HTR-8/SVneo (cell line): Measurements from ENCODE around the gene PTPN7.
"Not testable (repeated sequence)": the region's sequence is repeated elsewhere in the genome, so short reads cannot be mapped to it uniquely, and the experiment has no call there.

Experiments
- DNase-seq: peaks from one replicate; pipeline ENCODE4 v3.0.0; 2011; ENCODE audit warnings: low spot score, mixed read lengths; ENCODE audit not compliant: insufficient read length
- FAIRE-seq: peaks from 2 replicates; lab custom pipeline; 2011; peaks lifted over from hg19 to GRCh38; lab: Jason Lieb, UNC

The PTPN7 gene

DNA sequence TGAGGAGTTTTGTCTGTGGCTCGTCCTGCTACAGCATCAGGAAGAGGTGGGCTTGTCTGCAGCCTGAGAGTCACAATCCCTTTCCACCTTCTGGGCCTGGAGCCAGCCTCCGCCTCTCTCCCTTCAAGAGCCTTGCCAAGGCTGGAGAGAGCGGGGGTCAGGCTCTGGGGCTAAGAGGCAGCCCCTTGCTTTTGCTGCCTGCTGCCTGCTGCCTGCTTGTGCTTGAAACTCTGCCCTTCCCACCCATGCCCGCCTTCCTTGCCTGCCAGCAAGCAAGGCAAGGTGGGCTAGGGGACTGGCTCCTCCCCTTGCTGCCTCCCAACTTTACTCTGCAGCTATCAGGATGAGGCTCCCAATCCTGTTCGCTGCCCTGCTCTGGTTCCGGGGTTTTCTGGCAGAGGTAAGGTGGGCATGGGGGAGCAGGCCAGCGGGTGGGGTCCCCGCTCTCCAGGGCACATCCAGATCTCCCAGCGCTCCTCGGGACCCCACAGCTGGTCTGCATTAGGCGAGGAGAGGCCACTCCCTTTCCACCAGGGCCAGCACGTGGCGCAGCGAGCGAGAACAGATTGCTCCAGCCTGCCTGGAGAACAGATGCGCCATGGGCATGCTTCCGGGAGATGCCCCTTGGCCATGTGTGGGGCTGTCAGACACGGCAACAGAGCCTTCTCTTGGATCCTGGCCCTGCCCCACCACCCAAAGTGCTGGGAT lies 7.5 kb upstream of the PTPN7 start:
- FAIRE-seq: no peak
- no peak for DNase-seq

DNA sequence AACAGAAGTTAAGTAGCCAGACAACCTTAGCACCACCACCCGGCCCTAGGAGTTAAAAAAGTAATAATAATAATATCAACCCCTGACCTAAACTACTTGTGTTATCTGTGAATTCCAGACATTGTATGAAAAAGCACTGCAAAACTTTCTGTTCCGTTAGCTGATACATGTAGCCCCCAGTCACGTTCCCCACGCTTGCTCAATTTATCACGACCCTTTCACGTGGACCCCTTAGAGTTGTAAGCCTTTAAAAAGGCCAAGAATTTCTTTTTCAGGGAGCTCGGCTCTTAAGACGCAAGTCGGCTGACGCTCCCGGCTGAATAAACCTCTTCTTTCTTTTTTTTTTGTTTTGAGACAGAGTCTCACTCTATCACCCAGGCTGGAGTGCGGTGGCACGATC lies 6.7 kb upstream of the PTPN7 start:
- not testable (repeated sequence) for FAIRE-seq, DNase-seq

DNA sequence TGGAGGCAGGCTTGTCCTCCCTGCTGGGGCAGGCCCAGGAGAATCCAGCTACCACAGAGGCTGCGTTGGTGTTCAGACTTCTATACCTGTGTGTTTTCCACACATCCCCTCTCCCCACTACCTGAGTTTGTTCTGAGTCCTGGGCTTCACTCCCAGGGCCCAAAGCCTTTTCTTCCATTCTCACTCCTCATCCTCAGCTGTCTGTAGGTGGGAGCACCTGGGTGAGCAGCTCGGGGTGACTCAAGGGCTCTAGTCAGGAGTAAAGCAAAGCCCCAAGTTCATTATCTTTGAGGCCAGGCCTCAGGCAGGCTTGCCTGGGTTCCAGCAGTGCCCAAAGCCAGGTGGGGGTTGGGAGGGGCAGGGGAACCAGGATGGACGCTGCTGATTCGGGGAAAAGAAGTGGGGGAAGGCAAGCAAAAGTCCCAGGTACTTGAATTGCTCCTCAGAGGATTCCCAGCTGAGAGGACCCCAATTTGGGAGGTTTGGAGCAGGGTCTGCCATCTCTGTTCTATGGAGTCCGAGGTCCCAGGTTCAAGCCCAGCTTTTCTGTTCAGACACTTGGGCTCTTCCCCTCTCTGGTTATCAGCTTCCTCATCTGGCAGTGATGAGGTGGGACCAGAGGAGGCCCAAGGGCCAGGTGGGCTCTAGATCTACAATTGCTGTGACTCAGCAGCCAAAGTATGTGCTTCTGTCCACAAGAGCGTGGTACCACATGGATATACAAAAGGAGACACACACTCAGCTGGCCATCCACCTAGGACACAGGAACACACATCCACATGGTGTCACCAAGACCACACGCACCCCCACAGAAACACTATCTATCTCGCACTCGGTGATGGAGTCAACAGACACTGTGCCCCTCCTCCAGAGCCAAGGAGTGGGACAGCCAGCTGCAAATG lies 5.8 kb upstream of the PTPN7 start:
- FAIRE-seq (no peak), DNase-seq (no peak)

DNA sequence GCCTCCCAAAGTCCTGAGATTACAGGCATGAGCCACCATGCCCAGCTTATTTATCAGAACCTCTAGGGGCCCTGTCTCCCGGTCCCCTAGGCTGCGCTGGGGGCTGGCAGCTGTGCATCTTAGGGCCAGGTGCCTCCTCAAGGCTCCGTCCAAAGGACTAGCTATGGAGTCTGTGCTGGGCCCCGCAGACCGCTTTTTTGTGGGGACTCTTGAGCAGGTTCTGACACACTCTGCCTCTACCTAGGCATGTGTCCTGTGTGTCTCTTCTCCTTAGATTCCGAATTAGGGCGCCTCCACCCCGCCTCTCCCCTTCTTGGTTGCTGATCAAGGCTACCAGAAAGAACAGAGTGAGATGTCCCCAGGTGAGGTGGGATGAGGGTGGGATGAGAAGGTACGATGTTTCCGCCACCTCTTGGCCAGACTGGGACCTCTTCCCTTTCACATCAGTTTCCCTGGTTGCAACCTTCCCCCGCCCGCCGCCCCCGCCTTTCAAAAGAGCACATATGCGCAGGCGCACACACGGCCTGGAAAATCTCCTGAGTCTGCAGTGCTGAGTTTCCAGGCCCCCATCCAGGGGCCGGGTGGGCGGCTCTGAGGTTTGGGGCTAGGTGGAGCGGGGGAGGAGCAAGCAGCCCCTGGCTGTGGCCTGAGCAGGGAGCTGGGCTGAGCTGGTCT lies 5.0 kb upstream of the PTPN7 start:
- no peak for FAIRE-seq

DNA sequence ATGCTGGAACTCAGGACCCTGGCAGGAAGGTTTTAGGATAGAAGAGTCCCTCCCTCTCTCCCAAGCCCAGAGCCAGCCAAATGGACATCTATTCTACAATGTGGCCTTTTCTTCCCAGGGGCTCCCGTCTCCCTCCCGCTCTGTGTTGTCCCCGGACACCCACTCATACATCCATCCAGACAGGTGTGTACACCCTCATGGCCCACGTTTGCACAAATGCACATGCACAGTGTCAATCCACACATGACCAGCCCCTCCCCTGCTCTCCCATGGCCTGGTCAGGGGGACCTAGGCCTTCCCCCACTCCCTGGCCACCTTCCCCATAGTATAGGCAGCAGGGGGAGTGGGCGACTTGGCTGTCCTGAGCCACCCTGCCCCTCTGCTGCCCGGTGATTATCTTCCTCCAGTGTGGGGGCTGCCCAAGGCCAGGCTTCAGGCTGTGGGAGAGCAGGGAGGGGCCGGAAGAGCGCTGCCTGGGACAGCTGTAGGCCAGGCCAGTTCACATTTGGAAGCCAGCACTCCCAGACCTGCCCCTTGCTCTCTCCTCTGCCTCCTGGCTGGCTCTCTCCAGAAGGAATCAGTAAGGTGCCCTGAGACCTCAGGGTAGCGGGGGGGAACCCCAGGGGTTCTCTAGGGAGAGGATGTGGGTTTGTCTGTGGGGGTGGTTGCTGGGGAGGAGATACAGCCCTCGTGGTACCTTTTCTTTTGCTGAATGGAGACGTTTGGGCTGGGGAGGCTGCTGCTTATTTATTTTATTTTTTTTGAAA lies 4.1 kb upstream of the PTPN7 start:
- DNase-seq (no peak), FAIRE-seq (no peak)

More for the DNA sequence above, 5.0 kb upstream of the PTPN7 start:
- DNase-seq: no peak

DNA sequence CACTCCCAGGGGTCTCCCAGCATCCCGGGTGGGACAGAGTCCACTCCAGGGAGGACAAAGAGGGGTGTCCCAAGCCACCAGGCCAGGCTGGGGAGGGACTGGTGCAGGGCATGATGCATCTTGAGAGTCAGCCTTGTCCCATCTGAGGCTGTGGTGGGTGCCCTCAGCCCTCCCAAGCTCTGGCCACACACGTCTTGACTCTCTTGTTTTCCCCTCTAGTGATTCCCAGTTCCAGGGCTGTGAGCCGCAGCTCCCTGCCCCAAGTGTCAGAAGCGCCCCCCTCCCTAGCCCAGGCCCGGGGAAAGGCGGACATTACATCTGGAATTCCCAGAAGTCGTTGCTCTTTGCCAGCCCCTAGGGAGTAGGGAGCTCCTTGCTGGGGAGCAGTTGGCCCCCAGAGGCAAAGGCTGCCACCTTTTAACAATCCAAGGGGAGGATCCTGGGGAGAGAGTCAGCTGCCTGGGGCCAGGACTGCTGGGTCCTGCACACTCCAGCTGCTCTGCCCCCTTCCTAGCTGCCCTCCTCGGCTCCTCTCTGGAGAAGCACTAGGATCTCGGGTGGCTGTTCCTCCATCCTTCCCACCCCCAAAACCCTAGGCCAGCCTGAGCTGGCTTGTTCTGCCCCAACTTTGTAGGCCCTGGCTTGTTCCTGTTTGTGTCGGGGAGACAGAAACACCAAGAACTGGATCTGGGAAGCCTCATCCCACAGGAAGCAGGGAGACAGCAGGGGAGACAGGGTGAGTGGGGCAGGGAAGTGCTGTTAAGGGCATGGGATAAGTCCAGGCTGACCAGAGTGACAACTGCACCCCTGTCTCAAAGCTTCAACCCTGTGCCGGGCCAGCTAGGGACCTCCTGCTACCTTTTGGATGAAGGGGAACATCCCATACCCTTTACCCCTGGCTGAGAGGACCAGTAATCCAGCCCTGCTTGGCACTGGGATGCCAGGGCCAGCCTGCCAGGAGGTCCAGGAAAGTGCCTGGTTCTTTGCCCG lies 3.2 kb upstream of the PTPN7 start:
- FAIRE-seq: no peak
- no peak for DNase-seq

DNA sequence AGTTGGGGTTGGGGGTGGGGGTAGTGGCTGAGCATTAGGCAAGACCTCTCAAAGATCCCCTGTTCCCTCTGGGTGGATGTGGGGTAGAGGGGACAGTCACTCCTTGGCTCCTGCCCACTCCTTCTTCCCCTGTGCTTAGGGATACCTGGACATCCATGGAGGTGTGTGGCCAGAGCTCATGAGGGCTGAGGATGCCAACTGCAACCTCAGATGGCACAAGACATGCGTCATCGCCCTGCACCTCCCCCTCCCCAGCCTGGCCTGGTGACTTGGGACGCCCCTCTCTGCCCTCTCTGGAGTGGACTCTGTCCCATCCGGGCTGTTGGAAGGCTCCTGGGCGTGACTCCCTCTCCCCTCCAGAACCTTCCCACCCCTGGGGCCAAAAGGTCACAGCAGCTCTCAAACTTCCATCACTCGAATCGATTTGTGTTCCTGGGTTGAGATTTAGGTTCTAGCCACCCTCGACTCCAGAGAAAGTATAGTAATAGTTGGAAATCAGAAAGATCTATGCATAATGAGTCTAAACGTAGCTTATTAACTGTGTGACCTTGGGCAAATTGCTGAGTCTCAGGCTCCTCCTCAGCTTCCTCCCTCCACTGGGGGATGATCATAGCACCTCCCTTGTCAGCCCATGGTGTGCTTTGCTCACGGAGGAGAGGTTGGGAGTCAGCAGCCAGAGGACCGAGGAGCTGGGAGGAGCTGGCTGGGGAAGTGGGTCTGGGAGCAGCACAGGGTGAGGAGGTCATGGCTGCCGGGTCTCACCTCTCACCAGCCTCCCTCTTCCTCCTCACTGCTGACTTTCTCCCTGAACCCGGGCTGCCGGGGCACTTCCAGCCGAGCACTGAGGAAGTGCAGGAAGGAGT lies 2.2 kb upstream of the PTPN7 start:
- FAIRE-seq: no peak
- no peak for DNase-seq

DNA sequence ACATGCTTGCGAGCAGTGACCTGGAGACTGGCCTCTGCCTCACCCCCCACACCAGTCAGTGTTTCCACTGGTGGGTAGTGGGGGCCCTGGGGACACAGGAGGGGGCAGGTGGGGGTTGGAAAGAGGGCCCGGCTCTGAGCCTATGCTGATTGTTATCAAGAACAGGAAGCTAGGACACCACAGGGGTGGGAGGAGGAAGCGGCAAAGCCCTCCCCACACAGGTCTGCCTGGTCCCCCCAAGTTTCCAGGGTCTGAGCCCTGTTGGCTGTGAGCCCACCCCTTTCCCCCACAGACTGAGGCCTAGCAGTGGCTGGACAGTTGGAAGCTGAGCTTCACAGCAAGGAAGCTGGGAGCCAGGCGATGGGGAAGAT lies 1.6 kb upstream of the PTPN7 start:
- FAIRE-seq (no peak), DNase-seq (no peak)

DNA sequence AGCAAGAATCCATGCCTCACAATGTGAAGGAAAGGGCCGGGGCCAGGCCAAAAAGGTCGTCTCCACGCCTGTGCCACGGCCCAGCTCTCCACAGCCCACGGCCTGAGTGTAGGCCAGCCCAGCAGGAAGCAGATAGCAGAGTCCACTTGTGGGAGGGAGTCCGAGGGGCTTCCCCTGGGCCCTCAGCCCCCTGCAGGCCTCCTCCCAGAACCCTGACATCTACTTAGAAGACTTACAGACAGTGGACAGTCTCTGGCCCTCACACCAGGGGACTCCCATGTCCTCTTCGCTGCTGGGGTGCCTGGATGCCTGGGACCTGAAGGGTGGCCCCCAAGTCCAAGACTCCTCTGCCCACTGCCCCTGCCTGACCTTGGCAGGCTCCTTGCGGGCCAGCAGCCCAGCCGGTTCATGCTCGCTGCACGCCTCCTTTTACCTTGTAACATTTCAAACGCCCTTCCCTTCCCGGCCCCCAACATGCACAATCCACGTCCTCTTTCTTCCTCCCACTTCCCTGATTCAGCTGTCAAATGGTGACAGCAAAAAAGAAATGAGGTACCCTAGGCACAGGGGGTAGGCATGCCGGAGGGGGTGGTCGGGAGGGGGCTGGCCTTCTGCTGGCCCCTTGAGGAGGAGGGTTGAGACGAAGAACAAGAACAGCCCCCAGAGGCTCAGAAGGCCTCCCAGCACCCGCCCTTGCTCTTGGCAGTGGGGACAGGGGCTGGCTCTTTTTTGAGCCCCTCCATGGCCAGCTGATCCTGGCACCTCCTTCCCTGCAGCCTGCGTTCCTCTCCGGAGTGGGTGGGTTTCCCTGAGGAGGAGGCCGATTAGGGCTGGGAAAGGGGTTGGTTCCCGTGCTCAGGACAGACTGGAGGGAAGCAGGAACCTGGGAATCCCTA lies 997 bp upstream of the PTPN7 start:
- no peak for DNase-seq
- no peak for FAIRE-seq

DNA sequence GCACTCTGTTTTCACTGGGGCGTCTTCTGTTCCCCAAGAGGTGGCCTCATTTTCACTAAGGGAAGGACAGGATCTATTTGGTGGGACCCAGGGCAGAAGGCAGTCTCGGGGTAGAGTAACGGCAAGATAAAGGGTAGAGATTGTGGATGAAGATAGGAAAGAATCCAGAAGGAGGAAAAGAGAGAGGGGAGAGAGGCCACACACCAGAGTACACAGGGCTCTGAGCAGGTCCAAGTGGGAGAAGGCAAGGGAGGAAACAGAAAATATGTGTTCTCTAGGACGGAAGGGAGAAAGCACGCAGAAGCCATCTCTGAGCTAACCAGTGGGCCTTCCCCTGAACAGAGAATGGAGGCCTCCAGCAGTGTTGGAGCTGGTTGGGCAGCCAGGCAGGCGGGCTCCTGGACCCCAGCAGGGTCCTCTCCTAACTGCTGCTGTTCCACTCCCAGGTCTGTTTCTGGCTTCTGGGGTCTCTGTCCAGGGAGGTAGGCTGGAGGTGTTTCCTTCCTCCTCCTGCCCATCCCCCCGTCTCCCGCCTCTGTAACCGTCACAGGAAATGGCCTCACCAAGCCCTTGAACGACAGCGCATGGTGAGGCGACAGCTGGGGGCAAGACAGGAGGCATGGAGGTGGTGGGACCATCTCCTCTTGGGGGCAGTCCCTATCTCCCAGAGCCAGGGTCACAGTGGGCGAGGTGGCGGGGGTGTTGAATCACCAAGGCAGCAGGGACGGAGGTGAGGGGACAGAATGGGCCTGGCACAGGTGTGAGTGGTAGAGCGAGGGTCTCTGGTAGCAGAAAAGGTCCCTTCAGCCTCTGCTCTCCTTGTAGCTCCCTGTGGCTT lies 649 bp downstream of the PTPN7 start:
- DNase-seq (no peak), FAIRE-seq (no peak)

DNA sequence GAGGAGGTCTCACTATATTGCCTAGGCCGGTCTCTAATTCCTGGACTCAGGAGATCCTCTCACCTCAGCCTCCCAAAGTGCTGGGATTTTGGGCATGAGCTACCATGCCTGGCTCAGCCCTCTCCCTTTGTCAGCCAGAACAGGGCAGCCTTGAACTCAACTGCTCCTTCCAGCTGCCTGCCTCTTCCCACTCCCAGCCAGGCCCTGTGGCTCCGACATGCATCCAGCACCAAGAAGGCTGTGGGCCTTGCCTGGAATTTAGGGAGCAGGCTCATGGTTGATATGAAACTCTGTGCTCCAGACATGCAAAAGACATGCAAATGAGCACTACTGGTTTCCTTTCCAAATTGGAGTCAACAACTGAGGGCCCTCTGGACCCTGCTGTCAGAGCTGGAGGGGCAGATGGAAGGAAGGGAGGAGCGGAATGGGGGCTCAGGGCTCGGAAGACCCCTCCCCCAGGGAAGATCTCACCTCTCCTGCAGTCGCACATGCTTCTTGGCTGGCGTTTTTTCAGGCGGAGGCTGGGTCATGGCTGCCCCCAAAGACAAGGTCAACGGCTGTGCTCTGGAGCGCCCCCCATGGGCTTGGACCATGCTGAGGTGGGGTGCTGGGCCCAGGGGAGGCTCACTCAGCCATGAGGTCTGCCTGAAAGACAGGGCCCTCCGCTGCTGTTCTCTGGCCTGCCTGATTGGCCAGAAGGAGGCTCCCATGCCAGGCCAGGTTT lies 1.4 kb downstream of the PTPN7 start:
- no peak for DNase-seq

DNA sequence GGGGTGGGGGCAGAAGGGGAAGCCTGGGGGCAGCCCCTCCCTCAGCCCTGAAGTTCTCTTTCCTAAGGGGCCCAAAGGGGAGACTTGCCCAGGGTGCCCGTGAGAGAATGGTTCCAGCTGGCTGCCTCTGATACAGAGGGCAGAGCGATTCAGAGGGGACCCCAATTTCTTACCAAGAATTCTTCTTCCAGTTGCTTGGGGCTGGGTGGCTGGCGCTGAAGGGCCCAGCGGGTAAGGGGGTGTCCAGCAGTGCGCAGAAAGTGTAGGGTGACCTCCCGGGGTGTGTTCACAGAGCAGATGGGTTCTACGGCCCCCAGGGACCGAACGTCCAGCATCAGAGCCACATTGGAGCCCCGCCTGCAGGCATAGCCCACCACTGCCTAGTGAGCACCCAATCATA lies 2.5 kb downstream of the PTPN7 start:
- FAIRE-seq (no peak), DNase-seq (no peak)

More for the DNA sequence above, 1.4 kb downstream of the PTPN7 start:
- FAIRE-seq: no peak

DNA sequence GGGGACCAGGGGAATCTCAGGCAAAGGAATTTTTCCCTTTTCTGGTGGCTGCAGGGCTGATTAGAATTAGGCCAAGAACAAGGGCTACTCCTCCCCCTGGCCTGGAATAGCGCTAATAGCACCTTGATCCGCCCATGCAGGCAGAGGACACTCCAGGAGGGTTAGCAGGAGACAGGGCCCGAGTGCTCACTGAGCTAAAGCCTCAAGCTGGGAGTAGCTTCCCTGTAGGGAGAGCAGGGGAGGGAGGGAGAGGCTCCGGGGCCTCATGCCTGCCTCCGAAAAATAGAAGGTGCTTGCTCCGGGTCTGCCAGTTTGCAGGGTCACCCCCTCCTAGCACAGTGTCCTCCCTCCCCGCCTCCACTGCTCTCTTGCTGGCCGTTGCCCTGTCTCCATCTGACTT lies 3.8 kb downstream of the PTPN7 start:
- no peak for DNase-seq
- no peak for FAIRE-seq

DNA sequence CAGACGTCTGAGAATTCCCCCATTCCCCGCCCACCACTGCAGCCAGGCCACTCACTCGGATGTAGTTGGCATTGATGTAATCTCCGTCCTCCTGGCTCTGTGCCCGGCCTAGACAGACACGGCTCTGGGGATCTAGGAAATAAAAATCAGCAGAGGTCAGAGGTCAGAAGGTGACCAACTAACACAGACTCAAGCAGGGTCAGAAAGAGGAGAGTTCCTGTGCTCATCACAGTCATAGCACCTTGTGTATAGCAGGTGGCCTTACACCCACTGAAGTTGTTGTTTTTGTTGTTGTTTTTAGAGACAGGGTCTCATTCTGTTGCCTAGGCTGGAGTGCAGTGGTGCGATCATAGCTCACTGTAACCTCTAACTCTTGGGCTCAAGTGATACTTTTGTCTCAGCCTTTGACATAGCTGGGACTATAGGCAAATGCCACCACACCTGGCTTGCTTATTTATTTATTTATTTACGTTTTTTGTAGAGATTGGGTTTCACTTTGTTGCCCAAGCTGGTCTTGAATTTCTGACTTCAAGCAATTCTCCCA lies 4.9 kb downstream of the PTPN7 start:
- DNase-seq: peak; percentile 53
- no peak for FAIRE-seq

DNA sequence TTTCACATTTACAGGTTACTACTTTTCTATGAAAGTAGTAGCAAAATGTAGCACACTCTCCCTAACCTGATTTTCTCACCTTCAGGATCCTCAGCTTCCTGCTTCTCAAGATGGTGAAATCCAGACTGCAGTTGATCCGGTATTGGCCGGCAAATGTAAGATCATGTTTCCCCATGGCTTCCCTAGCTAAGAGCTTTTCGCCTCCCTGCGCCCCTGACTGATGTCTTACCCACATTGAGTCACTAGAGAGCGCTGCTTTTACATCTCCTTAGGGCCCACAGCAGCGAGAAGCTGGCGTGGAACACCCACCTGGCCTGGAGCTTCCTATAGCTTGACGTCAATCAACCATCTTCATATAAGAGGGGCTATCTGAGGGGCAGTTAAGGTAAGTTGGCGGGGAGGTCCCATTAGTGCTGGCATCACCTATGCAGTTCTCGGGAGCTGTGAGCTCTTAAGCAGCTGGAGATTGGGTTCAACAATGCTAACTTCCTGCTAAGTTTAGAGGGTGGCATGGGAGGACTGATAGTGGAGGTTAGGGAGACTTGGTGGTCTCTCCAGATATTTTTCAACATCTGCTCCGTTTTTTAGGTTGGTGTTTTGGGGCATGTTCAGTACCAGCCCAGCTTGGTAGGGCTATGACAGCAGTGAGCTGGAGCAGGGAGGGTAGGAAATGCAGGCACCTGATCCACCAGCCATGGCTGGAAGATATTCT lies 5.5 kb downstream of the PTPN7 start:
- no peak for DNase-seq
- FAIRE-seq: no peak
